ENCODE results near the gene UBE4B.

UBE4B gene

GRCh38 chr1:10173582-10173981 is 140.8 kb downstream of the UBE4B start:
- H3K27ac ChIP-seq = no peak overlapping the region
- TF ChIP-seq CTCF (conservative IDR thresholded peaks at IDR 0.05) (no peak), ZFX (IDR thresholded peaks at IDR 0.05) (no peak)

GRCh38 chr1:10177876-10178275 is 145.1 kb downstream of the UBE4B start:
- no peak for TF ChIP-seq CTCF (conservative IDR thresholded peaks at IDR 0.05)
- TF ChIP-seq ZFX (IDR thresholded peaks at IDR 0.05) = no peak

GRCh38 chr1:10178597-10179405 is 146.0 kb downstream of the UBE4B start:
- no peak for TF ChIP-seq CTCF (conservative IDR thresholded peaks at IDR 0.05)
- TF ChIP-seq ZFX (IDR thresholded peaks at IDR 0.05) = no peak
- H3K27ac ChIP-seq = no peak overlapping the region

More at GRCh38 chr1:10177876-10178275, 145.1 kb downstream of the UBE4B start:
- no peak overlapping the region for H3K27ac ChIP-seq

- H3K27ac ChIP-seq = no peak overlapping the region
- no peak for TF ChIP-seq CTCF (conservative IDR thresholded peaks at IDR 0.05)
- no peak for TF ChIP-seq ZFX (IDR thresholded peaks at IDR 0.05)
These were observed 146.8 kb downstream of the UBE4B start for GRCh38 chr1:10179406-10180091.

GRCh38 chr1:10181154-10181553 is 148.4 kb downstream of the UBE4B start:
- TF ChIP-seq ZFX (IDR thresholded peaks at IDR 0.05) (no peak), CTCF (conservative IDR thresholded peaks at IDR 0.05) (no peak)
- no peak overlapping the region for H3K27ac ChIP-seq

- no peak overlapping the region for H3K27ac ChIP-seq
- no peak for TF ChIP-seq ZFX (IDR thresholded peaks at IDR 0.05)
- TF ChIP-seq CTCF (conservative IDR thresholded peaks at IDR 0.05) = no peak
These were observed 153.0 kb downstream of the UBE4B start for GRCh38 chr1:10185759-10186158.

- TF ChIP-seq CTCF (conservative IDR thresholded peaks at IDR 0.05) = no peak
- no peak overlapping the region for H3K27ac ChIP-seq
These were observed 153.7 kb downstream of the UBE4B start for GRCh38 chr1:10186331-10187025.
